Renal cortical epithelial cell (primary cell): ENCODE data around the gene TMEM176A. TPM values are rescaled to one million over a fixed set of nuclear protein-coding genes. Genes with fewer than 3 reads are reported as not detected.
A peak's percentile ranks its signal among the peaks of the same experiment; 100 is the strongest.

Experiments used
- DNase-seq: peaks from one replicate; pipeline ENCODE4 v3.0.0-alpha.2; 2011; ENCODE audit warnings: low read depth
- total RNA-seq: library from RNA; depleted of rRNA; stranded (reverse); fragments of >200 nt; gene quantifications from 2 replicates; pipeline ENCODE4 v1.2.3, GENCODE V29; 2014

Gene TMEM176A
- total RNA-seq, 1 donor from 2014 or later = 0.35 TPM

DNA sequence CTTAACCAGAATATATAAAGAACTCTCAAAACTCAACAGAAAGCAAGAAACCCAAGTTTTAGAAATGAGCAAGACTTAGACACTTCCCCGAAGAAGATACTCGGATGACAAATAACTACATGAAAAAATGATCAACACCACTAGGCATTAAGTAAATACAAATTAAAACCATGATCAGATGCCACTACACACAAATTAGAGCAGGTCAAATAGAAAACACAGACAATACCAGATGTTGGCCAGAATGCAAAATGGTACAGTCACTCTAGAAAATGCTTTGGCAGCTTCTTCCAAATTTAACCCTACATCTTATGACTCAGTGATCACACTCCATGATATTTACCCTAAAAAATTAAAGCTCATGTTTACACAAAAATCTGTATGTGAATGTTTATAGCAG, 18.4 kb downstream of the TMEM176A start:
- no peak for DNase-seq

GRCh38 chr7:150820148-150820547, 19.6 kb downstream of the TMEM176A start:
- DNase-seq = no peak

GRCh38 chr7:150820578-150821198, 20.1 kb downstream of the TMEM176A start:
- peak; percentile 78 for DNase-seq

GRCh38 chr7:150823043-150823442, 22.5 kb downstream of the TMEM176A start:
- DNase-seq = no peak

- DNase-seq = no peak
These were observed 23.0 kb downstream of the TMEM176A start for GRCh38 chr7:150823484-150824126.

GRCh38 chr7:150824379-150825177, 24.0 kb downstream of the TMEM176A start:
- DNase-seq = no peak

GRCh38 chr7:150826061-150826849, 25.7 kb downstream of the TMEM176A start:
- DNase-seq = no peak

DNA sequence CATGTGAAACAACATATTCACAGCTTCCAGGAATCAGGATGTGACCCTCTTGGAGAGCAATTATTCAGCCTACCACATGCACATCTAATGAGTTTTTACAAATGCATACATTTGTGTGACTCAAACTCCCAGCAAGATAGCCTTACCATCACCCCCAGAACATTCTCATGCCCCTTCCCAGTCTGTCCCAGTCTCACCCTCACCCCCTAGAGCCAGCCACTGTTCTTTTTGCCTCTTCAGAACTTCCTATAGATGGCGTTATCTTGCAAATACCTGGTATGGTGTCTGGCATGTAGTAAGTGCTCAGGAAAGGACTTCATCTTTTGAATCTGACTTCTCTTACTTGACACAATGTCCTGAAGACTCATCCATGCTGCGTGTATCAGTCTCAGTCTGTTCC, 27.8 kb downstream of the TMEM176A start:
- DNase-seq = no peak

DNA sequence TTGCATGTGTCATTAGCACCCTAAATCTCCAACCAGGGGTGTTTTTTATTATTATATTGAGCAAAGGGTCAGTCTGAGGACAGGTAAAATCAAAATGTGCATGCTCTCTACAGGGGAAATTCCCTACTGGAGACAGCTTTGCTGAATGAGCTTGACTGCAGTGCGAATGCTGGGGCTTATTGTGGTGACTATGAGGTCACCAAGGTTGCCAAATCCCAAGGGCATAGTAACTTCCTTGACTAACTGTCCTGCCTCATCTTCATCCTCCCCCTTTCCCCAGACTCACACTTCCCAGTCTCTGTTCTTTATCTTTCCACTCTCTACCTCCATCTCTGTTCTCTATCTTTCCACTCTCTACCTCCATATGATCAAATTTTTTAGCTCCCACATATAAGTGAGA, 28.9 kb downstream of the TMEM176A start:
- DNase-seq = no peak

GRCh38 chr7:150830937-150831336, 30.4 kb downstream of the TMEM176A start:
- peak; percentile 59 for DNase-seq

GRCh38 chr7:150831851-150832250, 31.3 kb downstream of the TMEM176A start:
- no peak for DNase-seq

- DNase-seq = no peak
These were observed 34.5 kb downstream of the TMEM176A start for GRCh38 chr7:150835019-150835418.

DNA sequence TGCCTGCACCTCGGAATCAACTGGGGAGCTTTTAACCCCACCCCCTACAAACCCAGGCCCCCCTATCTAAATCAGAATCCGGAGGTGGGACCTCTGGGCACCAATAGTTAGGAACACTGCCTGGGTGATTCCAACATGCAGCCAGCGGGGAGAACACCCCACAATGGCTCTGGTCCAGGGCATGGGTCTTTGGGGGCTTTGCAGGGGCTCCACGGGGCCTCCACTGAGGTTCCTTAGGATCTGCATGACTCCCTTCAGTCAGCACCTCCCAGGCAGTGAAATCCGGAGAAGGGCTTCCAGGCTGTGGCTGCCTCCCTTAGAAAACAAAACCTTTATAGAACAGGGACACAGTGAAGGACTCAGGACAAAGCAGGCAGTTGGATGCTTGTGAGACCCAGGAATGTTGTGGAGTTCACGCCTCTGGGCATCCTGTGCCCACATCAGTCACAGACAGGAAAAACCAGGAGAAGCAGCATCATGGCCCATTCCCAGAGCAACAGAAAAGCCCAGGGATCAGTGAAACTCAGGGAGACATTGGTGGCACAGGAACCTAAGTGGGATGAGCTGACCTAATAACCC, 35.2 kb downstream of the TMEM176A start:
- DNase-seq = no peak

DNA sequence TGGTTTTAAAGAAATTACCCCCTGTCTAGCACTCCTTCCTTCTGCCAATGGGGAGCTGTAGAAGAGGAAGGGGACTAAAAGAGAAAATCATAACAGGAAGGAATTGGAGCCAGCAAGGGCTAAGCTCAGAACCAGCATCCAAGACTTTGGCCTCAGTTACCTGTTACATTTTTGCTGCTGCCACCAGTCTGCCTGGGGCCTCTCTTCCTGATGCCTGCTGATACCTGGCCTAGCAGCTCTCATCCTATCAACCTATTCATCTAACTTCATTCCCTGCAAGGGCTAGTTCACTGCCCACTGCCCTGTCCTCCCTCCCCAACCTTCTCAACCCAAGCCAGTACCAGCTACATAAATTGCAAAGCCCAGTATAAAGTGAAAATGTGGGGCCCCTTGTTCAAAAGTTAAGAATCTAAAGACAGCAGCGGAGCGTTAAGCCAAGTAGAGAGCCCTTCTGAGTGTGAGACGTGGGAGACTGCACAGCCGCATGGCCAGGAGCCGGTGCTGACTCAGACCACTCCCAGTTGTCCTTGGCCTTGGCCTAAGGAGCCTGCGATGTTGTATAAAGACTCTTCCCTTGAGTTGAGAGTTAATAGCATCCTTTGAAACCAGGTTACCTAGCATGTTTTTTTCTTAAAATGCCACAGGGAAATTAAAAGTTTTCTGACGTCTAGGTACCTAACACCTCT, 38.5 kb downstream of the TMEM176A start:
- DNase-seq = peak; percentile 64

GRCh38 chr7:150842018-150842417, 41.4 kb downstream of the TMEM176A start:
- no peak for DNase-seq

GRCh38 chr7:150842716-150843115, 42.1 kb downstream of the TMEM176A start:
- no peak for DNase-seq

GRCh38 chr7:150845421-150845861, 44.9 kb downstream of the TMEM176A start:
- DNase-seq = peak; percentile 16

DNA sequence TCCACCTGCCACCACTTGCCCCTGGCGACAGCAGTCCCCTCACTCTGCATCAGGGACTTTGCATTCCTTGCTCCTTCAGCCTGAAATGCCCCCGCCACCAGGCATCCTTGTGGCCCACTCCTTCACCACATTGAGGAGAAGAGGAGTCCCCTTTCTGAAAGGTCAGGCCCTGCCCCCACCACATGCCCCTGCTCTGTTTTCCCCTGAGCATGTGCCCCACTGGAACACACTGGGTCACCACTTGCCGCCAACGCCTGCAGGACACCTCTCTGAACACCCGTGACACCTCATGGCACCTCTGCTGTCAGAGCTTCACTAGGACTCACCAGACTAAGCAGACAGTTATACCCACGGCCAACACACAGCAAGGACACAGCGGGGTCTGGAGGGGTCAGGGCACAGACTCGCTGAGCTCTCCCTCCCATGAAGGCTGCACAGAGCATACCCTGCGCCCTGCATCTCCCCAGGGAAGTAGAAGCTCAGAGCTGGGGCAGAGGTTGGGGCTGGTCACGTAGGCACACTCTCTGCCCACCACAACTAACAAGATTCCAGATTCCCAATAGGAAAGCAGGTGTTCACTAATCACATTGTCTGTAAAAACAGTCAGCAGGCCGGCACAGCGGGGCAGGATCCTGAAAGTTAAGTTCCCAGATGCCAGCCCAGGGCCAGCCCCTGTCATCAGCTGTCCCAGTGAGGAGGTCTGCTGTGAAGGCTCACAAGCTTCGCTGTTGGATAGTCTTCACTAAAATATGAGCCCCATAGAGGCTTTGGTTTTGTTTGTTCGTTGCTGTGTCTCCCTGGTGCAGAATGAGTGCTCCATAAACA, 45.9 kb downstream of the TMEM176A start:
- no peak for DNase-seq

- DNase-seq = no peak
These were observed 47.0 kb downstream of the TMEM176A start for GRCh38 chr7:150847536-150847935.

GRCh38 chr7:150848111-150848510, 47.5 kb downstream of the TMEM176A start:
- no peak for DNase-seq
